Heart left ventricle (tissue), 16 donors: ENCODE results near the gene BIN1. TPM values are rescaled to one million over a fixed set of nuclear protein-coding genes. Genes with fewer than 3 reads are reported as not detected.

Experiments
- ATAC-seq, 4 donors: fragments of 200-7000 bp; cut with Tn5 transposase; one replicate each; pipeline ENCODE4 v1.9.1; 2020 to 2022; ENCODE audit warnings: moderate library complexity in 4 of 4, mild to moderate bottlenecking in 3 of 4, moderate number of reproducible peaks in 1 of 4
- DNase-seq, 5 donors: peaks; one replicate each; pipeline ENCODE4 v3.0.0-alpha.2; 2020
- H3K27ac ChIP-seq, 12 donors: fragments of 200-600 bp; sonication (generic) in 4 of 12; one replicate each; pipeline versions ENCODE4 v1.5.0 to v1.8.0; 2016 to 2022; ENCODE audit warnings: mild to moderate bottlenecking in 2 of 12
- H3K27me3 ChIP-seq, 9 donors: fragments of 200-600 bp; sonication (generic) in 2 of 9; one replicate each; pipeline versions ENCODE4 v1.5.1 to v1.8.0; 2016 to 2022; ENCODE audit warnings: mild to moderate bottlenecking in 3 of 9
- H3K36me3 ChIP-seq, 9 donors: fragments of 200-600 bp; sonication (generic) in 2 of 9; one replicate each; pipeline versions ENCODE4 v1.5.0 to v1.8.0; 2018 to 2022; ENCODE audit warnings: mild to moderate bottlenecking in 2 of 9
- H3K4me1 ChIP-seq, 12 donors: fragments of 200-600 bp; sonication (generic) in 4 of 12; one replicate each; pipeline versions ENCODE4 v1.5.0 to v1.8.0; 2016 to 2022; ENCODE audit warnings: mild to moderate bottlenecking in 3 of 12
- H3K4me3 ChIP-seq, 12 donors: fragments of 200-600 bp; sonication (generic) in 4 of 12; one replicate each; pipeline versions ENCODE4 v1.5.0 to v1.8.0; 2017 to 2022; ENCODE audit warnings: mild to moderate bottlenecking in 9 of 12, moderate library complexity in 4 of 12
- H3K9me3 ChIP-seq, 12 donors: fragments of 200-600 bp; sonication (generic) in 4 of 12; one replicate each; pipeline versions ENCODE4 v1.5.0 to v1.8.0; 2016 to 2022; ENCODE audit warnings: mild to moderate bottlenecking in 1 of 12
- CTCF ChIP-seq, 12 donors: fragments of 200-600 bp; sonication (generic) in 4 of 12; IDR thresholded peaks; one replicate each; pipeline versions ENCODE4 v1.5.0 to v1.8.0; 2018 to 2022; ENCODE audit warnings: antibody characterized with exemption in 12 of 12, mild to moderate bottlenecking in 5 of 12
- POLR2A ChIP-seq, 2 donors: fragments of 450-650 bp; IDR thresholded peaks; one replicate each; pipeline ENCODE4 v1.6.1; 2017; ENCODE audit warnings: antibody characterized with exemption in 2 of 2, mild to moderate bottlenecking in 2 of 2, moderate library complexity in 2 of 2
- WGBS, 4 donors: extraction: QIAGEN DNeasy Blood & Tissue Kit in 2 of 4; methylation state at CpG; one replicate each; pipeline versions ENCODE4 v1.1.5 to v1.1.7; 2013 to 2018; 5-methylcytosine and 5-hydroxymethylcytosine counted together
- intact Hi-C, 10 donors: fragments of 100-400 bp; cut with DNase I; formaldehyde crosslinking; loops; one replicate each; pipeline versions ENCODE4 v1.11.1 to v1.14.2; 2022
- polyA plus RNA-seq, 2 donors: library from polyadenylated mRNA; stranded (reverse); fragments of 200-250 nt; gene quantifications; one replicate each; pipeline ENCODE4 v1.2.3, GENCODE V29; 2013
- total RNA-seq, 9 donors: library from RNA; depleted of rRNA in 2 of 9; stranded (reverse); fragments of >200 nt in 2 of 9; fragmentation: NEBNext Ultra II Directional in 3 of 9; extraction: Animal tissue kit (Norgen Biotek cat#: 25700) in 3 of 9; gene quantifications; one replicate each; pipeline versions ENCODE4 v1.1.0 to v1.2.4, GENCODE V29; 2016 to 2023
- donor health status: ischemic (EF 13 %, LVEDD 7.1; RV severe dilation, severe dysfunction).
- donor health status: healthy with polysubstance abuse.
- donor health status: DM: no; HTN: yes; CAD: no.
- donor health status: DM: no; HTN: no; CAD: no.
- donor health status: ischemic (EF 25% LVEDD 6.9; RV normal size, moderate dysfunction).
- donor health status: ischemic (EF 25% LVEDD 5.7; RV mildly dilated, moderate dysfunction).
- donor health status: healthy.
- donor health status: DM: yes; HTN: yes; CAD: no.
- donor health status: ischemic (EF 35%, LVEDD 5.7; RV mildly dilated, moderate dysfunction).
- donor health status: nonischemic (EF 11% LVEDD 7.7; RV severe dilation, severe dysfunction).
- donor health status: DM: yes; HTN: yes; CAD: no.
- donor health status: PGD.
- donor health status: ischemic (EF 29% LVEDD 5.4; RV normal size, mild dysfunction).
- donor health status: nonischemic (EF 23%, LVEDD 6.1; RV moderate dilation, normal function).

BIN1 gene
- total and polyA plus RNA-seq, 11 donors: 4.3 to 22.2 (median 15.6) TPM

GRCh38 chr2:127063701-127064590 lies 43.0 kb downstream of the BIN1 start:
- Histone ChIP-seq H3K27ac (peak overlapping the region in 7 of 12 donors; percentile 51 to 77 (median 73)), H3K4me1 (peaks cover 2 to 55% (median 23%) of the 10 kb centered on the region in 12 donors), H3K36me3 (peaks cover 0 to 13% (median 0%) of the 10 kb centered on the region in 9 donors), H3K27me3 (no peaks in the 10 kb centered on the region), H3K9me3 (no peaks in the 10 kb centered on the region), H3K4me3 (peak overlapping the region in 1 of 12 donors; percentile 18)
- no peak for DNase-seq
- TF ChIP-seq CTCF (IDR thresholded peaks at IDR 0.05) (no peak), POLR2A (IDR thresholded peaks at IDR 0.05) (no peak)
- intact Hi-C loops: loop anchor here in 1 of 10 donors (10.0 kb wide), 2 partner anchors 111 to 231 kb away; partner anchors contain the start of gene ERCC3
- 92 to 94% (median 92%) methylated on average over 21 to 28 of the region's 28 CpGs for WGBS, 4 donors
- no peak for ATAC-seq

- H3K27me3 ChIP-seq: no peaks in the 10 kb centered on the region
- TF ChIP-seq CTCF (IDR thresholded peaks at IDR 0.05) (no peak), POLR2A (IDR thresholded peaks at IDR 0.05) (no peak)
- no peaks in the 10 kb centered on the region for H3K9me3 ChIP-seq
- peaks cover 2 to 39% (median 18%) of the 10 kb centered on the region in 12 donors for H3K4me1 ChIP-seq
- WGBS, 4 donors: 63 to 74% (median 67%) methylated on average over 19 to 23 of the region's 23 CpGs
- no peak overlapping the region for H3K4me3 ChIP-seq
- DNase-seq (peak in 3 of 5 donors; percentile 40 to 69 (median 57)), ATAC-seq (peak in 2 of 4 donors; percentile 9 to 47)
- peaks cover 0 to 20% (median 0%) of the 10 kb centered on the region in 9 donors for H3K36me3 ChIP-seq
- no peak overlapping the region for H3K27ac ChIP-seq
- intact Hi-C loops: loop anchor here in 1 of 10 donors (10.0 kb wide), 2 partner anchors 113 to 233 kb away; partner anchors contain the start of gene ERCC3
These were observed 45.3 kb downstream of the BIN1 start for GRCh38 chr2:127061375-127062273.

GRCh38 chr2:127060264-127060945 lies 46.5 kb downstream of the BIN1 start:
- intact Hi-C loops: loop anchor here in 1 of 10 donors (10.0 kb wide), 2 partner anchors 114 to 234 kb away; partner anchors contain the start of gene ERCC3
- no peaks in the 10 kb centered on the region for H3K27me3 ChIP-seq
- WGBS, 4 donors: 96 to 98% (median 98%) methylated on average over 21 to 30 of the region's 30 CpGs
- H3K36me3 ChIP-seq: peaks cover 0 to 20% (median 0%) of the 10 kb centered on the region in 9 donors
- TF ChIP-seq POLR2A (IDR thresholded peaks at IDR 0.05): no peak
- no peak for TF ChIP-seq CTCF (IDR thresholded peaks at IDR 0.05)
- ATAC-seq: no peak
- H3K4me3 ChIP-seq: no peak overlapping the region
- no peaks in the 10 kb centered on the region for H3K9me3 ChIP-seq
- no peak for DNase-seq
- H3K4me1 ChIP-seq: peaks cover 2 to 28% (median 16%) of the 10 kb centered on the region in 12 donors
- no peak overlapping the region for H3K27ac ChIP-seq
